ENCODE measurements around the gene BIN1. TPM values are rescaled to one million over a fixed set of nuclear protein-coding genes. Genes with fewer than 3 reads are reported as not detected.

BIN1 gene
- total and polyA plus RNA-seq, 2 of the 4 experiments (the other 2 are of a cell fraction), result 18.1 to 25.7 TPM

- Histone ChIP-seq H2BK120ac (ENCODE audit: low read depth, low read length) (no peak overlapping the region), H3K4me3 (ENCODE audit: insufficient read depth, low read depth, low read length) (no peak overlapping the region), H3K27me3 (ENCODE audit: control insufficient read depth, insufficient read depth, low read length) (no peaks in the 10 kb centered on the region), H3K4ac (ENCODE audit: low read depth, low read length) (peak overlapping the region; percentile 42; the same call in 1 of the 2 replicates), H3K14ac (replicated peaks; ENCODE audit: low read depth, low read length) (0 out of 2 replicates have a peak overlapping the region, but pooled peaks have one; percentile 12), H3K9me1 (ENCODE audit: insufficient read depth, low read length) (no peaks in the 10 kb centered on the region), H3K4me2 (ENCODE audit: low read depth, low read length) (no peak overlapping the region; the same call in 1 of the 2 replicates), H3K27ac (ENCODE audit: insufficient read depth, low read length) (no peak overlapping the region), H4K5ac (ENCODE audit: low read depth, low read length) (no peak overlapping the region; the same call in 1 of the 2 replicates), H3K56ac (ENCODE audit: extremely low read depth, insufficient read depth, low read length) (no peak overlapping the region), H2BK20ac (ENCODE audit: low read depth, low read length) (no peak overlapping the region; the same call in 1 of the 2 replicates), H3K36me3 (ENCODE audit: control insufficient read depth, insufficient read depth, low read length) (peaks cover 5% of the 10 kb centered on the region; the same call in 1 of the 2 replicates), H3K23ac (ENCODE audit: low read depth, low read length) (no peak overlapping the region), H3K79me1 (ENCODE audit: low read depth in 1 of 2, low read length in 2 of 2) (no peaks in the 10 kb centered on the region), H2AFZ (replicated peaks; ENCODE audit: low read length, poor library complexity) (peak overlapping the region; percentile 82), H4K91ac (ENCODE audit: insufficient read depth, low read depth, low read length) (0 out of 2 replicates have a peak overlapping the region, but pooled peaks have one; percentile 20), H2BK15ac (ENCODE audit: low read depth, low read length) (no peak overlapping the region), H3K4me1 (ENCODE audit: control insufficient read depth, insufficient read depth, low read length) (peaks cover 2% of the 10 kb centered on the region; the same call in 1 of the 2 replicates), H2AK9ac (replicated peaks; ENCODE audit: low read depth, low read length, poor library complexity) (peak overlapping the region; percentile 52), H3K9me3 (ENCODE audit: control insufficient read depth, insufficient read depth, low read length) (no peaks in the 10 kb centered on the region), H3K18ac (ENCODE audit: low read depth, low read length) (no peak overlapping the region), H2AK5ac (ENCODE audit: low read depth, low read length) (peak overlapping the region; percentile 29; the same call in 1 of the 2 replicates), H4K20me1 (ENCODE audit: insufficient read depth, low read length) (no peaks in the 10 kb centered on the region), H4K8ac (ENCODE audit: low read depth in 2 of 2, low read length in 2 of 2) (peak overlapping the region in 1 of 2 experiments; percentile 78; a peak in 1 of 4 replicates), H2BK5ac (ENCODE audit: low read depth, low read length, poor library complexity, severe bottlenecking) (no peak overlapping the region), H3K9ac (ENCODE audit: low read depth, low read length) (no peak overlapping the region)
- peak; percentile 89 for TF ChIP-seq RAD21 (IDR thresholded peaks at IDR 0.05; ENCODE audit: low read length)
- TF ChIP-seq CHD1 (IDR thresholded peaks at IDR 0.05; ENCODE audit: low read depth, low read length), result no peak
- TF ChIP-seq SMC3 (IDR thresholded peaks at IDR 0.05; ENCODE audit: low read depth, low read length), result peak; percentile 71
- TF ChIP-seq CTCF (conservative IDR thresholded peaks at IDR 0.05; ENCODE audit: low read depth, low read length), result peak; percentile 85
- peak; percentile 77; the same call in 1 of the 2 replicates for TF ChIP-seq MAZ (IDR thresholded peaks at IDR 0.05; ENCODE audit: borderline replicate concordance, low read depth, low read length)
- ChIA-PET CTCF (interaction anchor here (0.7 to 1.9 kb wide), 7 partner anchors 15 to 274 kb away, joined by 3 to 5 read pairs (median 3); no protein-coding TSS in a partner anchor), POLR2A (ENCODE audit: unreplicated experiment) (no interaction called here)
- in situ Hi-C loops (cut with MboI; ENCODE audit: low sequenced_read_pairs) (no loop called here), intact Hi-C loops (cut with micrococcal nuclease) (loop anchor here (1.0 to 10.0 kb wide), 3 partner anchors 78 to 395 kb away; partner anchors contain the start of gene GYPC), dilution Hi-C loops (cut with HindIII; ENCODE audit: low sequenced_read_pairs, unreplicated experiment) (no loop called here)
- BruUV-seq (replicated peaks), result no TSS peak
- ATAC-seq (ENCODE audit: low read depth) (peak; percentile 93), DNase-seq (peak; percentile 41)
- 22% methylated on average over 12 of the region's 33 CpGs; no CpG with 5 or more reads in 1 of the 2 experiments for WGBS, 2 experiments (ENCODE audit: extremely low coverage in 2 of 2, insufficient read length in 1 of 2)
Measured at GRCh38 chr2:127049927-127050802, 56.8 kb downstream of the BIN1 start.

All from IMR-90 (cell line).